ACHN (cell line): ENCODE data around the gene CCDC74A.
A peak's percentile ranks its signal among the peaks of the same experiment; 100 is the strongest.
"Not testable (repeated sequence)": the region's sequence is repeated elsewhere in the genome, so short reads cannot be mapped to it uniquely, and the experiment has no call there.

Experiments used
- DNase-seq: peaks from one replicate; pipeline ENCODE4 v3.0.0-alpha.2; 2015
- in situ Hi-C: cut with HindIII; loops from 2 replicates; pipeline ENCODE4 v1.10.0; 2017; ENCODE audit warnings: low sequenced_read_pairs, low pct_ligation_motif_present, low pct_unique_long_range_greater_than_20kb

CCDC74A gene

DNA sequence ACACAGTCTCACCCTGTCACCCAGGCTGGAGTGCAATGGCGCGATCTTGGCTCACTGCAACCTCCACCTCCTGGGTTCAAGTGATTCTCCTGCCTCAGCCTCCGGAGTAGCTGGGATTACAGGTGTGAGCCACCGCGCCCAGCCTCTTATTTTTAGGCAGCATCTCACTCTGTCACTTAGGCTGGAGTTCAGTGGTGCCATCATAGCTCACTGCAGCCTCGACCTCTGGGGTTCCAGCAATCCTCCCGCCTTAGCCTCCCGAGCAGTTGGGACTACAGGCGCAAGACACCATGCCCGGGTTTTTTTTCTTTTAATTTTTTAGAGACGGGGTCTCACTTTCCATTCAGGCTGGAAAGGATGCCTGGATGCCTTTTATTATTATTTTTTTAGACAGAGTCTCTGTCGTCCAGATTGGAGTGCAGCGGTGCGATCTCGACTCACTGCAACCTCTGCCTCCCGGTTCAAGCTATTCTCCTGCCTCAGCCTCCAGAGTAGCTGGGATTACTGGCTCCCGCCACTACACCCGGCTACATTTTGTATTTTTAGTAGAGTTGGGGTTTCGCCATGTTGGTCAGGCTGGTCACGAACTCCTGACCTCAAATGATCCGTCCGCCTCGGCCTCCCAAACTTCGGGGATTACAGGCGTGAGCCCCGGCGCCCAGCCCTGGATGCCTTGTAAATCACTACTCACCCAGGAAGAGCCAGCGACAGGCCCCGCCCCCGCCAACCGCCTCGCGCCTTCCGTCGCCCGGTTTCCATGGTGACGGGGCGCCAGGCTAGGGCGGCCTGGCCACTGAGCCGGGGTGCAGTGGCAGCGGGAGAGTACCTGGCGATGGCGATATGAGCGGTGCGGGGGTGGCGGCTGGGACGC lies at the start of gene CCDC74A:
Gene CCDC74A, plus strand, starts transcription at position 758 of the 871 bp plus-strand sequence. Its CDS starts 83 bp downstream, at position 841.
- peak; percentile 63 for DNase-seq
- in situ Hi-C loops = not testable (repeated sequence)

GRCh38 chr2:131478074-131478849 lies 49.4 kb upstream of the CCDC74A start:
- in situ Hi-C loops, DNase-seq: not testable (repeated sequence)

- in situ Hi-C loops, DNase-seq: not testable (repeated sequence)
Observed at GRCh38 chr2:131478850-131479461, 48.7 kb upstream of the CCDC74A start.

DNA sequence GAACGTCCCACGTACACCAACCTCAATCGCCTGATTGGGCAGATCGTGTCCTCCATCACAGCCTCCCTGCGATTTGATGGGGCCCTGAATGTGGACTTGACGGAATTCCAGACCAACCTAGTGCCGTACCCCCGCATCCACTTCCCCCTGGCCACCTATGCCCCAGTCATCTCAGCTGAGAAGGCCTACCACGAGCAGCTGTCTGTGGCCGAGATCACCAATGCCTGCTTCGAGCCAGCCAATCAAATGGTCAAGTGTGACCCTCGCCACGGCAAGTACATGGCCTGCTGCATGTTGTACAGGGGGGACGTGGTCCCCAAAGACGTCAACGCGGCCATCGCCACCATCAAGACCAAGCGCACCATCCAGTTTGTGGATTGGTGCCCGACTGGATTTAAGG lies 47.3 kb upstream of the CCDC74A start:
- DNase-seq, in situ Hi-C loops: not testable (repeated sequence)

DNA sequence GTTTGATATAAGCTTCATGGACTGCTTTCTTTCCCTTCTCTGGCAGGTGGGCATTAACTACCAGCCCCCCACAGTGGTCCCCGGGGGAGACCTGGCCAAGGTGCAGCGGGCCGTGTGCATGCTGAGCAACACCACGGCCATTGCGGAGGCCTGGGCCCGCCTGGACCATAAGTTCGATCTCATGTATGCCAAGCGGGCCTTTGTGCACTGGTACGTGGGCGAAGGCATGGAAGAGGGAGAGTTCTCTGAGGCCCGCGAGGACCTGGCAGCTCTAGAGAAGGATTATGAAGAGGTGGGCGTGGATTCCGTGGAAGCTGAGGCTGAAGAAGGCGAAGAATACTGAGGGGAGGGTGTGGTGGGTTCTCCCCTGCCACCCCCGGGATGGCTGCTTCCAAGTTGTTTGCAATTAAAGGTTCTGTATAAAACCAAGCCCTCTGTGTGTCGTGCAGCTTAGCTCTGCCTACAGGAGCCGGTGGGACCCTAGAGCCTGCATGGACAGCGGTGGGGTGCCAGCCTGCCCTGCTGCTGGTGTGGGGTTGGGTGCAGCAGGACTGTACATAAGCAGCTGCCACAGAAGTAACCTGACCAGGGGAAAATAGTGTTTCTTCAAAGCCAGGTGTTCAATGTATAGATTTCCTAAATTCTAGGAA lies 45.1 kb upstream of the CCDC74A start:
- DNase-seq, in situ Hi-C loops: not testable (repeated sequence)

DNA sequence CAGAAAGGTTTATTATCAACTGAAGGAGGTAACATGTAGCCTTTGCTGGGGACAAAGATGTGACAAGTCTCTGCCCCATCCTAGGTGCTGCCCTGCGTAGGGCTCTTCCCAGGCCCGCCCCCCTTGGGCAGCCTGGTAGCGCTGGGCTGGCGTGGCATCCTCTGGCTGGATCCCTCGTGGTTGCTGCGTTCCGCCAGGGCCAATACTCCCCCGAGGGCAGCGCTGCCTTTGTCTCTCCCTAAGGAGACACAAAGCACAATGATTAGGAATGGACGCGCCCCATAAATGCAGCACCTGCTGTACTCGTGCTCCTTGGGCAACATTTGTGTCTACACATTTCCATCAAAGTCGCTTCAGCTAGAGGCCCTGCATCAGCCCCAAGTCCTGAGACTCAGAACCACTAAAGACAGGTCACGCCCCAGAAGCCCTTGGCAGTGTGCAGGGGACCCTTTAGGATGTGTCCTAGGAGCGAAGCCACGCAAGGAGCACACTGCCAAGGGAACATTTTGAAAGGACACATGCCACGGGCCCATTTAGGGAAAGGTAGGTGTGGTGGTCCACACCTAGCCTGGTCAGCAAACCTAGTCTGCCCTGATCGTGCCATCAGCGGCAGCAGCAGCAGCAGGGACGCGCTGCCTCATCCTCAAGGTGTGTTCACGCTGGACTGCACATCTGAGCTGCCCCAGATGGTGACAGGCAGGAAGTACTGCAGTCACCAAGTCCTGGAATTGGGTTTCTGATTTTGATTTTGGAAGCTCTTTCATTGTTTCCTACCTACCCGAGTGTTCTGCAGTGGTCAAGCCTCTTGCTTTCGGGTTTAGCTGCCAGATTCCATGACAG lies 43.5 kb upstream of the CCDC74A start:
- in situ Hi-C loops, DNase-seq: not testable (repeated sequence)

DNA sequence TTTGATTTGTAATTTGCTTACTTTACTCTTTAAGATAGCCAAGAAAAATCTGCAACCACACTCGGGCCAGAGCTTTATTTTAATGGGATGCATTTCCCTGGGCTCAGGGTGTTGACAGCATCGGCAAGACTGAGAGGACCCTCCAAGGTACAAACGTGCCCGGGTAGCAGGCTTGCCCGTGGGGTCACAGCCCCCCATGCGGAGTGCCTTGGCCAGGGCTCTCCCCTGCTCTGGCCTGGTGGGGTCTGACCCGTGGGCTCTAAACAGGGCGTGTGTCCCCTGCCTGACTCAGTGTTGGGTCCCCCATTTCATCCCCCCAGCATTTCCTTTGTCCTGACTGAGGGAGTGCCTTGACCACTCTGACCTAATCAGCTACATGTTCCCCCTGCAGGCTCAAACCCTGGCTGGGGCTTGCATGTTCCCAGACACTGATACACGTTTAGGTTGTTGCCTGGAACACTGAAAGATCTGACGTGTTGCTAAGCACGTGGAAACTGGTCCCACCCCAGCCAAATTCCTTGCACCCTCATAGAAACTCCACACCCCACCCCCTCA lies 42.7 kb upstream of the CCDC74A start:
- in situ Hi-C loops, DNase-seq: not testable (repeated sequence)

DNA sequence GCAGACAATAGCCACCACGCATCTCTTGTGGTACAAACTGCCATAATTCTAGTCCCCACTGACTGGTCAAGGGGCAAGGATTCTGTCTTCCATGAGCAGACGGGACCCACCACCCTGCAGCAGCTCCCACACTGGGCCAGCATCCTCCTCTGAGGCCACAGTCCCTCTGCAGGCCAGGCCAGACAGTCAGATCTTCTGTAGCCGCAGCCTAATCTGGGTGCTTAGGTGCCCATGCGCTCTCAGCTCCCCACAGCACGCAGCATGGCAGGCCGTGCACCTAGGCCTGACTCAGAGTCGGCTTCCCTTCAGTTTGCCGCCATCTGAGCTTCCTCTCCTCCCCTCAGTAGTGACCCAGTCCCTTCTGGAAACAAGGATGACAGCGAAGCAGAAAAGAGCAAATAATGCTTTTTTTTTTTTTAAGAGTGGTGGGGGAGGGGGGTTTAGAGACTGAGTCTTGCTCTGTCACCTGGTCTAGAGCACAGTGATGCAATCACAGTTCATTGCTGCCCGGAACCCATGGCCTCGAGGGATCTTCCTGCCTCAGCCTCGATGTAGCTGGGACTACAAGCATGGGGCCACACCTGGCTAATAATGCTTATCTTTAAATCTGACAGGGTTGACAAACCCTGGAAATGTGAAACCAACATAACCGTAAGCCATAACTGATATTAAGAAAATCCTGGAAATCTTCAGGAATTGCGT lies 41.3 kb upstream of the CCDC74A start:
- DNase-seq, in situ Hi-C loops: not testable (repeated sequence)

GRCh38 chr2:131488306-131489205 lies 39.1 kb upstream of the CCDC74A start:
- in situ Hi-C loops = no loop called here
- no peak for DNase-seq

DNA sequence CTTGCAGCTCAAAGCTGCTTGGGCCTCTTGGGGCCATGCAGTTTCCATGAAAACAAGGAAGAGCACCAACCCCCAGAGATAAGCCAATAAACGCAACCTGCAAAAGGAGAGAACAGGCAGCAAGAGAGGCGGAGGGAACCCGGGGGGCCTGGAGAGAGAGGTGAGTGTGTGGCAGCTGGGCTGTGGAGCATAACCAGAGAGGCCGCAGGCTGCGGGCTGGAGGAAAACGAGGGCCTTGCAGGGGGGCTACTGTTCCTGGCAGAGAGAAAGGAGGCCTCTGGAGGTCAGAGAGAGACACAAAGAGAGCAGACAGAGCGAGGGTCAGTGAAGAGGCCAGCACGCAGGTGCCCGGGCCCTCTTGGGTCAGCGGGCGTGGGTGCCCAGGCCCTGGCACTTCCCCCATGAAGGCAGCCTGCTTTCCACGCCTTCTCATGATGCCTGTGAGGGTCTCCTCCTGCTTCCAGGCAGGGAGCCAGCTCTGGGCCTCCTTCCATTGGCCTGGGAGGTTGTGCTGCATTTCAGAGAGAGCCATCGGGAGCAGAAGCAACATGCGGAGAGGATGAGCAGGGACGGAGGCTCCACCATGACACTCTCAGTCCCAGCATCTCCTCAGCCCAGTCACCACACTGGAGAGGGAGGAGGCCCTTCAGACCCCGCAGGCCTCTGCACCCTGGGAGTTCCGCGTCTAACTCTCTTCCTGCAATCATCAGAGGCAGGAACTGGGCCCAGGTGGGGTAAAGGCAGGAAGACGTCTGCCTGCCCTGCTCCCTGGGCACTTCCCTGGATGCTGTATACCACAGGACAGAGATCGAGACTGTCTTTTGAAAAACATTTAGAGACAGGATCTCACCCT lies 36.8 kb upstream of the CCDC74A start:
- DNase-seq = peak; percentile 6

DNA sequence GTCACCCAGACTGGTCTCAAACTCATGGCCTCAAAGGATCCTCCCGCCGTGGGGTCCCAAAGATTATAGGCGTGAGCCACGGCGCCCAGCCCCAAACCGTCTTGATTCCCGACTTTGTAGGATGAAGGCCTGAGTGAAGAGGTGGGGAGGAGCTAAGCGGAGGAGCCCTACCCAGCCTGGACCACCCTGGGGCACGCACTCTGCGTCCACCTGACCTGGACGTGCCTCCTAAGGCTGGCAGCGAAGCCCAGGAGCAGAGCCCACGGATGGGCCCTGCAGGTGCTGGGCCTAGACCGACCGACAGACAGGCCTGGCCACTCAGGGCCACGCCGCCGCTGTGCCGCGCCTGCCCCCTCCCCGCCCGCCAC lies 36.2 kb upstream of the CCDC74A start:
- DNase-seq = peak; percentile 7
- in situ Hi-C loops = not testable (repeated sequence)

More for the DNA sequence above, 36.8 kb upstream of the CCDC74A start:
- in situ Hi-C loops = not testable (repeated sequence)

GRCh38 chr2:131492015-131492417 lies 35.7 kb upstream of the CCDC74A start, which contains the start of gene MZT2A:
Gene MZT2A (minus strand): TSS chr2:131492397. CDS start chr2:131492376, 21 bp downstream.
- DNase-seq, in situ Hi-C loops: not testable (repeated sequence)

DNA sequence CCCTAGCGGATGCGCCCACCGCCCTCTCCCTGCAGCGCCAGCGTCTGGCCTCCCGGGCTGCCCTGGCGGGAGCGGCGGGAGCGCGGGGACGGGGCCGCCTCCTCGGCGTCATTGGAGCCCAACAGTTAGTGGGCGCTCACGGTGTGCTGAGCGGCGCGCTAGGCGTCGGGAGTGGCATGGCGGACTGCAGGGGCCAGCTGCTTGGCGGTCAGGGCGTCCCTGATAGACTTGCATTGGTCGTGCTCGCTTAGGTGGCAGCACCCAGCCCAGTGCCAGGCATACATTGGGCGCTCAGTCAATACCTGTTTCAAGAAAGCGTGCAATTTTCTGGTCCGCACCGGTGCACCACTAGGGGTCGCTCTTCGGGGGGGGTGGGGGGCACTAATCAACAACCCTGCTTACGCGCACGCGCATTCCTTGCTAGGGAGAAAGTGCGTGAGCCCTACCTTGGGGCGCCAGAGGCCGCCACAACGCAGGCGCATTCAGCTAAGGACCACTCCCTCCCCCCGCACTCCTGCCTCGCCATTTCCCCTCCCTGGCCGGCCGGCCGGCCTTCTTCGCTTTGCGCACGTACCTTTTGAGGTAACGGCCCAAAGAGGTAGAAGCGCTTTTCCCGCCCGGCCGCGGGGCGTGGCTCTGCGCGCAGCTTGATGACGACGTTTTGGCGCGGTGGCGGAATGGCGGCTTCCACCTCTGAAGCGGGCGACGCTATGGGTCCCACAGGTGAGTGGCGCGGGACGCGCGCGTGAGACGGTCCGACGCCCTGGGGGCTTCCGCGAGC lies 35.1 kb upstream of the CCDC74A start:
- DNase-seq = peak; percentile 98
- in situ Hi-C loops = no loop called here

GRCh38 chr2:131493199-131493968 lies 34.3 kb upstream of the CCDC74A start:
- no peak for DNase-seq

More at GRCh38 chr2:131493199-131493968, 34.3 kb upstream of the CCDC74A start:
- in situ Hi-C loops = no loop called here
